Stomach (tissue), 9 donors: ENCODE data around the gene ARHGAP22. TPM values are rescaled to one million over a fixed set of nuclear protein-coding genes. Genes with fewer than 3 reads are reported as not detected.

Experiments used
- DNase-seq, 2 donors: peaks; one replicate each; pipeline versions ENCODE4 v3.0.0 to v3.0.0-alpha.2; 2013 to 2019
- H3K27ac ChIP-seq, 5 donors: fragments of 200-600 bp in 4 of 5; sonication (generic) in 4 of 5; one replicate each; pipeline ENCODE4 v1.5.1; 2013 to 2019; ENCODE audit warnings: mild to moderate bottlenecking in 1 of 5, moderate library complexity in 1 of 5
- H3K27me3 ChIP-seq, 3 donors: fragments of 200-600 bp; sonication (generic); one replicate each; pipeline ENCODE4 v1.5.1; 2017 to 2019; ENCODE audit warnings: mixed run types in 1 of 3
- H3K36me3 ChIP-seq, 4 donors: fragments of 200-600 bp; sonication (generic); 1 replicate in 3 of 4; 2 replicates in 1 of 4; pipeline ENCODE4 v1.5.1; 2016 to 2019
- H3K4me1 ChIP-seq, 4 donors: fragments of 200-600 bp; sonication (generic); one replicate each; pipeline ENCODE4 v1.5.1; 2016 to 2019
- H3K4me3 ChIP-seq, 4 donors: fragments of 200-600 bp; sonication (generic) in 3 of 4; one replicate each; pipeline ENCODE4 v1.5.1; 2016 to 2019; ENCODE audit warnings: mild to moderate bottlenecking in 1 of 4
- H3K9me3 ChIP-seq, 4 donors: fragments of 200-600 bp; sonication (generic); one replicate each; pipeline ENCODE4 v1.5.1; 2016 to 2019
- CTCF ChIP-seq, 7 experiments: fragments of 450-650 bp in 4 of 7; fragments of 200-600 bp in 3 of 7; sonication (generic) in 3 of 7; IDR thresholded peaks; one replicate each; pipeline ENCODE4 v1.5.1; 2016 to 2019; ENCODE audit warnings: antibody characterized with exemption in 7 of 7, control low read depth in 2 of 7, mild to moderate bottlenecking in 1 of 7
- EP300 ChIP-seq: sonication (generic); formaldehyde crosslinking; IDR thresholded peaks from one replicate; pipeline ENCODE4 v1.6.1; 2017; ENCODE audit warnings: antibody characterized with exemption
- POLR2A ChIP-seq, 4 donors: fragments of 450-650 bp; IDR thresholded peaks; one replicate each; pipeline ENCODE4 v1.6.1; 2016; ENCODE audit warnings: antibody characterized with exemption in 4 of 4, control low read depth in 2 of 4, mild to moderate bottlenecking in 1 of 4, moderate library complexity in 1 of 4
- POLR2AphosphoS5 ChIP-seq, 3 donors: sonication (generic); formaldehyde crosslinking; IDR thresholded peaks; one replicate each; pipeline ENCODE4 v1.6.1; 2016; ENCODE audit warnings: antibody characterized with exemption in 3 of 3
- WGBS, 5 donors: extraction: QIAGEN DNeasy Blood & Tissue Kit in 3 of 5; methylation state at CpG; one replicate each; pipeline versions ENCODE4 v1.1.5 to v1.1.7; 2013 to 2018; 5-methylcytosine and 5-hydroxymethylcytosine counted together
- intact Hi-C: fragments of 100-400 bp; cut with DNase I; formaldehyde crosslinking; loops from one replicate; pipeline ENCODE4 v1.15.1; 2023; ENCODE audit warnings: low total_unique reads
- polyA plus RNA-seq, 3 donors: library from polyadenylated mRNA; stranded (reverse); fragments of 200-250 nt; gene quantifications; one replicate each; pipeline ENCODE4 v1.2.3, GENCODE V29; 2013
- total RNA-seq, 5 donors: library from RNA; depleted of rRNA; stranded (reverse); fragments of >200 nt; gene quantifications; one replicate each; pipeline versions ENCODE4 v1.1.0 to v1.2.3, GENCODE V29; 2014 to 2016
- donor health status: healthy with polysubstance abuse.
- donor health status: Bipolar disorder and iron deficiency.
- donor health status: healthy.

ARHGAP22 gene
- total and polyA plus RNA-seq, 8 donors, result 1.3 to 28.6 (median 2.2) TPM; not detected in 1

GRCh38 chr10:48400850-48401220 is 204.0 kb downstream of the ARHGAP22 start:
- H3K27me3 ChIP-seq, result no peaks in the 10 kb centered on the region
- DNase-seq, result no peak
- intact Hi-C loops, result no loop called here
- H3K36me3 ChIP-seq, result no peaks in the 10 kb centered on the region
- TF ChIP-seq POLR2AphosphoS5 (IDR thresholded peaks at IDR 0.05), result no peak
- TF ChIP-seq EP300, result no peak
- TF ChIP-seq POLR2A (IDR thresholded peaks at IDR 0.05), result no peak
- no peak for TF ChIP-seq CTCF (IDR thresholded peaks at IDR 0.05)
- WGBS, 5 donors, result 81 to 98% (median 91%) methylated on average over 1 of the region's 1 CpG
- no peaks in the 10 kb centered on the region for H3K9me3 ChIP-seq
- no peak overlapping the region for H3K27ac ChIP-seq
- peaks cover 0 to 23% (median 16%) of the 10 kb centered on the region in 4 donors for H3K4me1 ChIP-seq
- no peak overlapping the region for H3K4me3 ChIP-seq

GRCh38 chr10:48400129-48400849 is 204.6 kb downstream of the ARHGAP22 start:
- H3K27ac ChIP-seq, result no peak overlapping the region
- 58 to 69% (median 67%) methylated on average over 3 of the region's 3 CpGs for WGBS, 5 donors
- TF ChIP-seq POLR2AphosphoS5 (IDR thresholded peaks at IDR 0.05), result no peak

GRCh38 chr10:48399551-48399950 is 205.3 kb downstream of the ARHGAP22 start:
- DNase-seq, result no peak
- no peak overlapping the region for H3K4me3 ChIP-seq
- intact Hi-C loops, result no loop called here
- H3K9me3 ChIP-seq, result no peaks in the 10 kb centered on the region
- H3K36me3 ChIP-seq, result no peaks in the 10 kb centered on the region
- TF ChIP-seq EP300 (no peak), POLR2AphosphoS5 (IDR thresholded peaks at IDR 0.05) (no peak), POLR2A (IDR thresholded peaks at IDR 0.05) (no peak), CTCF (IDR thresholded peaks at IDR 0.05) (no peak)
- no peak overlapping the region for H3K27ac ChIP-seq
- H3K27me3 ChIP-seq, result no peaks in the 10 kb centered on the region
- H3K4me1 ChIP-seq, result peaks cover 0 to 23% (median 16%) of the 10 kb centered on the region in 4 donors
- 87 to 100% (median 95%) methylated on average over 1 of the region's 1 CpG for WGBS, 5 donors

More at GRCh38 chr10:48400129-48400849, 204.6 kb downstream of the ARHGAP22 start:
- H3K36me3 ChIP-seq, result no peaks in the 10 kb centered on the region
- no peaks in the 10 kb centered on the region for H3K9me3 ChIP-seq
- intact Hi-C loops, result no loop called here
- H3K4me3 ChIP-seq, result no peak overlapping the region
- DNase-seq, result no peak
- H3K27me3 ChIP-seq, result no peaks in the 10 kb centered on the region
- peaks cover 0 to 23% (median 16%) of the 10 kb centered on the region in 4 donors for H3K4me1 ChIP-seq

- WGBS, 5 donors, result 77 to 87% (median 84%) methylated on average over 5 of the region's 5 CpGs
- Histone ChIP-seq H3K9me3 (no peaks in the 10 kb centered on the region), H3K4me1 (peaks cover 0 to 23% (median 16%) of the 10 kb centered on the region in 4 donors), H3K27me3 (no peaks in the 10 kb centered on the region), H3K27ac (no peak overlapping the region), H3K4me3 (no peak overlapping the region), H3K36me3 (no peaks in the 10 kb centered on the region)
- DNase-seq, result no peak
- intact Hi-C loops, result no loop called here
- no peak for TF ChIP-seq POLR2AphosphoS5 (IDR thresholded peaks at IDR 0.05)
- no peak for TF ChIP-seq POLR2A (IDR thresholded peaks at IDR 0.05)
- TF ChIP-seq CTCF (IDR thresholded peaks at IDR 0.05), result no peak
- no peak for TF ChIP-seq EP300
Observed at GRCh38 chr10:48399056-48399541, 205.8 kb downstream of the ARHGAP22 start.

- no peak overlapping the region for H3K27ac ChIP-seq
- no peak for DNase-seq
- H3K4me3 ChIP-seq, result no peak overlapping the region
- no peaks in the 10 kb centered on the region for H3K36me3 ChIP-seq
- H3K27me3 ChIP-seq, result no peaks in the 10 kb centered on the region
- TF ChIP-seq POLR2AphosphoS5 (IDR thresholded peaks at IDR 0.05) (no peak), CTCF (IDR thresholded peaks at IDR 0.05) (no peak), EP300 (no peak), POLR2A (IDR thresholded peaks at IDR 0.05) (no peak)
- intact Hi-C loops, result no loop called here
- peaks cover 0 to 23% (median 16%) of the 10 kb centered on the region in 4 donors for H3K4me1 ChIP-seq
- no peaks in the 10 kb centered on the region for H3K9me3 ChIP-seq
- WGBS, 5 donors, result 82 to 94% (median 89%) methylated on average over 4 of the region's 4 CpGs
Observed at GRCh38 chr10:48398261-48398660, 206.6 kb downstream of the ARHGAP22 start.
